Measurements from ENCODE around the gene SCNN1G.

DNA sequence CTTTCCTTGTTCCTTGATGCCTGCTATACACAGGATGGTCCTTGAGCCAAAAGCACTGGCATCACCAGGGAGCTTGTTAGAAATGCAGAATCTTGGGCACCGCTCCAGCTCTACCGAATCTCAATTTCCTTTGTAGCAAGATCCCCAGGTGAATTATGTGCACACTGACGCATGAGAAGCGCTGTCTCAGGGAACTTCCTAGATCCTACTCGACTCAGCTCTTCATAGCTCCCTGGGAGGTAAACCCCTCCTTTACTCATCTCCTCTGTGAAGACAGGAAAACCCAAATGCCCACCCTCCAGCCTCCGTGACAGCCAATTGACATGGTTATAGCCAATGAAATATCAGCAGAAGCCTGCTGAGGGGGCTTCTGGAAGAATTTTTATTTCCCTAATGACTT is 37.4 kb upstream of the SCNN1G start:
- TF ChIP-seq GATA3 (IDR thresholded peaks at IDR 0.05; ENCODE audit: low read depth, low read length) (no peak), GATA2 (IDR thresholded peaks at IDR 0.05; ENCODE audit: low read depth, low read length) (no peak)

Measured in SH-SY5Y (cell line).